KBM-7 (cell line): ENCODE measurements around the gene MTMR12.
A peak's percentile ranks its signal among the peaks of the same experiment; 100 is the strongest.

ENCODE experiments used
- DNase-seq: peaks from one replicate; pipeline ENCODE4 v3.0.0-alpha.2; 2015
- in situ Hi-C: fragments of 300-500 bp; cut with MboI; formaldehyde crosslinking; loops from 2 replicates; pipeline ENCODE4 v1.14.3; 2020; ENCODE audit warnings: low sequenced_read_pairs, low pct_unique_long_range_greater_than_20kb, mixed read lengths

MTMR12 gene

GRCh38 chr5:32312595-32313332 is at the start of gene MTMR12:
TSS of gene MTMR12 (minus strand) at chr5:32312939. CDS start at chr5:32312838, 101 bp downstream.
- DNase-seq = peak; percentile 100
- in situ Hi-C loops = no loop called here

DNA sequence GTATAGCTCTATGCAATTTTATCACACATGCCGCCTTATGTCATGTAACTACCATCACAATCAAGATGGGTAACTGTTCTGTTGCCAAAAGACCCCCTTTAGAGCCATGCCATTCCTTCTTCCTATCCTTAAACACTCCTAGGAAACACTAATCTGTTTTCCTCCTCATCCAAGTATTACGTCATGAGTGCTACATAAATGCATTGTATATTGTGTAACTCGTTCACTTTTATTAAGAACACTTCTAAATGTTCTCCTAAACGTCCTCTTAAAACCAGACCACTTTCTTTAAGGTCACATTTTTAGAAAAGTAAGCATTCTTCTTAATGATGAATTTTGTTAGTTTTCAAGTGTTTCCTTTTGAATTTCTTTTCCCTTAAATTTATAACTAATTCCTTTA is 49.8 kb upstream of the MTMR12 start:
- in situ Hi-C loops = no loop called here
- no peak for DNase-seq

- in situ Hi-C loops = no loop called here
- no peak for DNase-seq
These were observed 48.2 kb upstream of the MTMR12 start for GRCh38 chr5:32360906-32361305.

DNA sequence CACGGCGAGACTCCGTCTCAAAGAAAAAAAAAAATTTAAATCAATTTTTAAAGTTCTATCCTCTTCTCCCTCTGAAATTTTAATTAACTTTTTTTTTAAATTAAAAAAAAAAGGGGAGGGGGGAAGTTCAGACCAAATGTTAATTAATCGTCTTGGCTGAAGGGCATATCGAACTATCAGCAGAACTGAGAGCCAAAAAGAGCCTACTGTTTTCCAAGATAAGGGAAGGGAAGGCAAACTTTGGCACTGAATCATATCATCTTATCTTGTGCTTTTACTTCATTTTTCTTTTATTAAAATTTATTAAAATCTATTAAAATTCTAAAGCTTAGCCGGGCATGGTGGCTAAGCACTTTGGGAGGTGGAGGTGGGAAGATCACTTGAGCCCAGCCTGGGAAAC is 45.9 kb upstream of the MTMR12 start:
- DNase-seq = no peak
- in situ Hi-C loops = no loop called here

GRCh38 chr5:32357658-32358057 is 44.9 kb upstream of the MTMR12 start:
- in situ Hi-C loops = no loop called here
- no peak for DNase-seq

DNA sequence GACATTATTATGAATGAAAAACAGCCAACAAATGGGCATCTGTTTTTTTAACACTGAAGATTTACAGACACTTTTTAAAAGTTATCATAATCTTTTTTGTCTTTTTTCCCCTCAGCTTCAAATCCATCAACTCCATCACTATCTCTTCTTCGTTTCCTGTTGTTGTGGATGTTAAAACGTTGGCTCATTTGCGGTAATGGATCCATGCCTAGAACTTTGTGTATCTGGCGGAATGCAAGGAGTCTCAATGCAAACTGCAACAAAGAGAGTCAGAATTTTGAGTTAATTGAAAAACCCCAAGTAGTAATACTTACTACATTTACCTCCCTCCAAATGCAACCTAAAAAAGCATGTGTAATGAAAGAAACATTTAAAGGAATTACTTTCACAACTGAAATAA is 42.9 kb upstream of the MTMR12 start:
- DNase-seq = no peak
- in situ Hi-C loops = no loop called here

- no peak for DNase-seq
- in situ Hi-C loops = no loop called here
These were observed 40.7 kb upstream of the MTMR12 start for GRCh38 chr5:32353420-32353819.

DNA sequence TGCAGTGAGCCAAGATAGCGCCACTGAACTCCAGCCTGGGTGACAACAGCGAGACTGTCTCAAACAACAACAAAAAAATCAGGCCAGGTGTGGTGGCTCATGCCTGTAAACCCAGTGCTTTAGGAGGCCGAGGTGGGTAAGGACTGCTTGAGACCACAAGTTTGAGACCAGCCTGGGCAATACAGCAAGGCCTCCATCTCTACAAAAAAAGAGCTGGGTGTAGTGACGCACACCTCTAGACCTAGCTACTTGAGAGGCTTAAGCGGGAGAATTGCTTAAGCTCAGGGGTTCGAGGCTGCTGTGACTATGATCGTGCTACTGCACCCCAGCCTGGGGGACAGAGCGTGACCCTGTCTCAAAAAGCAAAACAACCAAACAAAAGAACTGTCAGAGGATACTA is 39.9 kb upstream of the MTMR12 start:
- DNase-seq = no peak

DNA sequence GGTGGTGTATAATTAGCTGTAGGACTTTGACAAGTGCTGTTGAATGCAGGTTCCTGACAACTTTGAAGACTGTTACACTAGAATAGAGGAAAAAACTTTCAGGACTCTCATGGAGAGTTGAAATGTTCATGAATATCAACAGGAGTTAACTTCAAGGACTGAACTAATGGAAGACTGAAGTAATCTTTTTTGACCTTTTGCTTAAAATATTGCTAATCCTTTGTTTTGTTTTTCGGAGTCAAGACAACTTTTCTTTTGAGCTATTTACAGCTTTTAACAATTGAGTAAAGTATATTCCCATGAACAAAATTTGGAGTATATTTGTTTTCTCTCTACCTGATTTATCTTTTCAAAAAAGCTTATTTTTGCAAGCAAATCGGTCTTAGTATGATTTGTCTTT is 34.1 kb upstream of the MTMR12 start:
- in situ Hi-C loops = no loop called here
- DNase-seq = no peak

More for the DNA sequence above, 39.9 kb upstream of the MTMR12 start:
- in situ Hi-C loops = no loop called here

DNA sequence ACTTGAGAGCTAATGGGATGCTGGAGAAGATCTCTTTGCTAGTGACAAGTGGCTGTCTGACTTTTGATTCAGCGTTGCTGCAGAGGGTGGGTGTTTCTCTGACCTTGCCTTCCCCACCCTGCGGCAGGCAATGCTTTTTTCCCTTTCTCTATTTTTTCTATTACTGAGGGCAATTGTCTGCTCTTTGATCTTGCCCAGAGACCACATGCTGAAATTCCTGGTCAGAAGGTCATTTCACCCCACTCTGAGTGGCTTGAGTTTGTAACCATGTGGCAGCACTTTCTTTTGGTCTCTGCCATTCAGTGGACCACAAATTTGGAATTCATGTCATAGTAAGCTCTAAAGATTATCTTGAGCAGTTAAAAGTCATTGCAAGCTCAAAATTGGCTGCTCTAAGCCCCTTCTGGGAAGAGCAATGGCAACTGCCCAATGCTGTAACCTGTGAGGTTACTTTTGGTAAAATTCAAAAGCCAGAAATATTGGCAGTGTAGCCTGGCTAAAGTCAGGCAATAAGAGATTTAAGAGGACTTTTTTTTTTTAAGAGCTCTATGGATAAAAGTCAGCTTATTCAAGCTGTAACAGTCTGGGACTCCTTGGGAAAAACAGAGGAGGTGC is 30.4 kb upstream of the MTMR12 start:
- in situ Hi-C loops = no loop called here
- no peak for DNase-seq

- DNase-seq = no peak
- in situ Hi-C loops = no loop called here
These were observed 29.9 kb upstream of the MTMR12 start for GRCh38 chr5:32342656-32343055.

GRCh38 chr5:32339878-32340277 is 27.1 kb upstream of the MTMR12 start:
- in situ Hi-C loops = no loop called here

DNA sequence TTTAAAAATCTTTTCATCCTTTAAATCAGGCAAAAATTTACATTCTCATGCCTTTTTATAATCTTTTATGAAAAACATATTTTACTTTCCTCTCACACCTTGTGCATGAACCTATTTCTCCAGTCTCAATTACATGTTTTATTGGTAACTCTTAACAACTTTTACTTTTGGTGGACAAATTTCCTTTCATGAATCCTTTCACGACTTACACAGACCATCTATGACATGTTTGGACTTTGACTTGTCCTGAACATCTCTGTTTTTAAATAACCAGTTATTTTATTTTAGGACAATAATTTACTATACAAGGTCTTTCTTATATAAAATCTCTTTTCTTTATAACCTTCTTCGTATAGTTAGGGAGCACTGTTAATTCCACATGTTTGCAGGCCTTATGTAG is 26.5 kb upstream of the MTMR12 start:
- in situ Hi-C loops = no loop called here
- peak; percentile 34 for DNase-seq

More at GRCh38 chr5:32339878-32340277, 27.1 kb upstream of the MTMR12 start:
- DNase-seq = no peak

DNA sequence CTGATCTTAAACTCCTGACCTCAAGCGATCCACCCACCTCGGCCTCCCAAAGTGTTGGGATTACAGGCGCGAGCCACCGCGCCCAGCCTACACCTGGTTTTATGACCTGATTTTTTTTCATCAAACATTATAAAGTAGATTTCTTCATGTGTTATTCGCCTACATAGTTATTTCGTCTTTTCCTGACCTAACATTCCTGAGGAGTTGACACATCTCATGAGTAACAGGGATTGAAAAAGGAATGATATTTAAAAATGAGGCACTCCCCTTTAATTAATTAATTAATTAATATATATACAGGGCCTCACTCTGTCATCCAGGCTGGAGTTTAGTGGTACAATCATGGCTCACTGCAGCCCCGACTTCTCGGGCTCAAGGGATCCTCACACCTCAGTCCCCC is 20.2 kb upstream of the MTMR12 start:
- in situ Hi-C loops = no loop called here
- DNase-seq = no peak

- in situ Hi-C loops = no loop called here
These were observed 19.6 kb upstream of the MTMR12 start for GRCh38 chr5:32332361-32332760.

GRCh38 chr5:32331935-32332274 is 19.2 kb upstream of the MTMR12 start:
- no peak for DNase-seq
- in situ Hi-C loops = no loop called here

More at GRCh38 chr5:32332361-32332760, 19.6 kb upstream of the MTMR12 start:
- no peak for DNase-seq

DNA sequence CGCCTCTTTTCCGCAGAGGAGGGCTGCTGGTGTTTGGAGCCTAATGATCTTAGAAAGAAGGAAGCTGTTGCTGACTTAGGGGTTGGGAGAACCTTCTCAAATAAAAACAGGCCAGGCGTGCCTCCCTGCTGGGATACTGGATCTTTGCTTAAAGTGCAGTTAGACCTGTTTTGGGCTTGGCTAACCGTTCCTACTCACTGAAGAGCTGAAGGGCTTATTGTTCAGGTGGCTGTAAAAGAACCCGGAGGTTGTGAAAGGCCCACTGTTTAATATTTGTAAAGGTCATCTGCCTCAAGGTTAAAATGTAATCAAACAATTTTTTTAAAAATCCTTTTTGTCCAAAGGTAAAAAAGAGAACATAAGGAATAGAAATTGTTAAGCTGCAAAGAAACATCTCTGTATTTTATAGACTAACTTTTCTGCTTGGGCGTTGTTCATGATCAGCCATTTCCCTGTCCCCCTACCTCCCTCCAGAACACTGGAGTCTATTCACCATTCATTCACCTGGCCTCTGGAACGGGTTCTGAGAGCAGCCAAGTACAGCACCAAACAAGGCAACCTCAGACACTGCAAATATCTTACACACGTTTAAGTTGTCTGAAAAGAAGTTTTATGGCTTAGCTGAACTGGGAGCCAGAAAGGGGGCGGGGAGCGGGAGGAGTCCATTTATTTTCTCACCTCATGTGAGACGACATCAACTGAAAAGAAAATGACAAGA is 18.6 kb upstream of the MTMR12 start:
- in situ Hi-C loops = no loop called here
- DNase-seq = no peak

DNA sequence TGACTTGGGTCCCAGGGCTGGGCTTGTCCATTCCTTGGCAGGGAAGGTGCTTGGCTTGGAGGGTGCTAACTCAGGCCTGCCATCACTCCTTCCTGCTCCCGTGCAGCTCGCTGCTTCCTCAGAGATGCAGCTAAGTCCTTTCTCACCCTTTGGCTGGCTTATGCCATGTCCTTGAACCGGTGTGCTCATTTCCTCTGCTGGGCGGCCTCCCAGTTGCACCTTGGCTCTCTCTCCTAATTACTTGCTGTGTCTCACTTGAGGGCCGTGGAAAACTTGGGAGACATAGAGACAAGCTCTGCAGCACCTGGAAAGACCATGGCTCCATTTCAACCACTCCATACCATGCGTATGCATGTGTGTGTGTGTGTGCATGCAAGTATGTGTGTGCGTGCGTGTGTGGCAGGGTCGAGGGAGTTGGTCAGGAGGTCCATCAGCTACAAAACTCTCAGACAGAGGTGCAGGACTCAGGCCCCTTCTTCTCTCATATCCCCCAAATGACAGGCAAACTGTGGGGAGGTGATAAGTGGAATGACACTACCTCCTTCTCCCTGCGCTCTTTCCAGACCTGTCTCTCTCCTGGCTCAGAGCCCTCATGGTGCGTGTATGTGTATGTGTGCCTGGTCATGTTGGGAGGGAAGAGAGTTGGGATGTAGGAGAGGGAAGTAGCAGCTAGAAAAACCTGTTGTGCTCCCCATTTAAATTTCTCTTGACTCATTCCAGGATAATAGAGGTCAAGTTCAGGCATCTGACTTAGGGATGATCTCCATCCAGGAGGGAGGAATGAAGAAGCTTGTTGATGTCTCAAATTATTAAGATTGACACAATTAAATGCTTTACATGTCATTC is 17.6 kb upstream of the MTMR12 start:
- in situ Hi-C loops = no loop called here
- DNase-seq = no peak

- peak; percentile 67 for DNase-seq
- in situ Hi-C loops = no loop called here
These were observed 16.7 kb upstream of the MTMR12 start for GRCh38 chr5:32329395-32329834.
